Suppressor macrophage treated with lipopolysaccharide for 1 hour (primary cell): ENCODE data around the gene SGF29.
"Not testable (repeated sequence)": the region's sequence is repeated elsewhere in the genome, so short reads cannot be mapped to it uniquely, and the experiment has no call there.

Experiments used
- DNase-seq, 3 donors: peaks; one replicate each; pipeline ENCODE4 v3.0.0-alpha.2; 2020 to 2022

The SGF29 gene

DNA sequence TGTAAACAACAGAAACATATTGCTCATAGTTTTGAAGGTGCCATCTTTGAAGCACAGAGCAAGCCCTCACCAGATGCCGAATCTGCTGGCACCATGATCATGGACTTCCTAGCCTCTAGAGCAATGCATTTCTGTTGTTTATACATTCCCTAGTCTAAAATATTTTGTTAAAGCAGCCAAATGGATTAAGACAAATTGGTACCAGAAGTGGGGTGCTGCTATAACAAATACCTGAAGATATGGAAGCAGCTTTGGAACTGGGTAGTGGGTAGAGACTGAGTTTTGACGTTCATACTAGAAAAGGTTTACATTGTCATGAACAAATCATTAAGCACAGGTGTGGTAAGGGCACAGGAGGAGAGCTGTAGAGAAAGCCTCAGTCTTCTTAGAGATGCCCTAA, 13.6 kb downstream of the SGF29 start:
- no peak for DNase-seq

DNA sequence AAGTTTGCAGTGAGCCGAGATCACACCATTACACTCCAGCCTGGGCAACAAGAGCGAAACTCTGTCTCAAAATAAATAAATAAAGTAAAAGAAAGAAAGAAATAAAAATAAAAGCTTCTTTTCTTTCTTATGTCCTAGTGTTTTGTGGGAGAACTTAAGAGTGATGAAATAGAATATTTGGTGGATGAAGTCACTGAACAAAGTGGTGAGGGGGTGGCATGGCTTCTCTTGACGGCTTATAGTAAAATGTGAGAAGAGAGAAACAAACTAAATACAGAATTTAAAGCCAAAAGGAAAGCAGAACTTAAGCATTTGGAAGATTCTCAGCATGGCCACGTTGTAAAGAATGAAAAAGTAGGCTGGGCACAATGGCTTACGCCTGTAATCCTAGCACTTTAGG, 15.3 kb downstream of the SGF29 start:
- no peak for DNase-seq

DNA sequence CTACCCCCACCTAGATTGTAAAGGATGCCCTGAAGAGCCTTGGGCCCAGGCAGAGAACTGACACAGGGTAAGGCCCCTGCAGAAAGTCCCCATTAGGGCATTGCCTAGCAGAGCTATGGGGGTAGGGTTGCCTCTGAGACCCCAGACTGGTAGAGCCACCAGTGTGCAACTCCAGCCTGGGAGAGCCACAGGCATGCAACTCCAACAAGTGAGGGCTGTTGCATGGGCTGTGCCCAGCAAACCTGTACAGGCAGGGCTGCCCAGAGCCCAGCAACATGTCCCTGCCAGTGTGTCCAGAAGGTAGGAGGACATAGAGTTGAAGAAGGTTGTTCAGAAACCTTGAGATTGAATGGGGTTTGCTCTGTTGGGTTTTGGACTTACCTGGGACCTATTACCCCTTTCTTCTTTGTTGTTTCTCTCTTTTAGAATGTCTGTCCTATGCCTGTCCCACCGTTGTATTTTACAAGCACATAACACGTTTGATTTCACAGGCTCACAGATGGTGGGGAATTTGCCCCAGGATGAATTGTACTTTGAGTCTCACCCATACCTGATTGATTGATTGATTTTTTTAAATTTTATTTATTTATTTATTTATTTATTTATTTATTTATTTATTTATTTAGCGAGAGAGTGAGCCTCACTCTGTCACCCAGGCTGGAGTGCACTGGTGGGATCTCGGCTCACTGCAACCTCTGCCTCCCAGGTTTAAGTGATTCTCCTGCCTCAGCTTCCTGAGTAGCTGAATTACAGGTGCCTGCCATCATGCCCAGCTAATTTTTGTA, 16.4 kb downstream of the SGF29 start:
- no peak for DNase-seq

DNA sequence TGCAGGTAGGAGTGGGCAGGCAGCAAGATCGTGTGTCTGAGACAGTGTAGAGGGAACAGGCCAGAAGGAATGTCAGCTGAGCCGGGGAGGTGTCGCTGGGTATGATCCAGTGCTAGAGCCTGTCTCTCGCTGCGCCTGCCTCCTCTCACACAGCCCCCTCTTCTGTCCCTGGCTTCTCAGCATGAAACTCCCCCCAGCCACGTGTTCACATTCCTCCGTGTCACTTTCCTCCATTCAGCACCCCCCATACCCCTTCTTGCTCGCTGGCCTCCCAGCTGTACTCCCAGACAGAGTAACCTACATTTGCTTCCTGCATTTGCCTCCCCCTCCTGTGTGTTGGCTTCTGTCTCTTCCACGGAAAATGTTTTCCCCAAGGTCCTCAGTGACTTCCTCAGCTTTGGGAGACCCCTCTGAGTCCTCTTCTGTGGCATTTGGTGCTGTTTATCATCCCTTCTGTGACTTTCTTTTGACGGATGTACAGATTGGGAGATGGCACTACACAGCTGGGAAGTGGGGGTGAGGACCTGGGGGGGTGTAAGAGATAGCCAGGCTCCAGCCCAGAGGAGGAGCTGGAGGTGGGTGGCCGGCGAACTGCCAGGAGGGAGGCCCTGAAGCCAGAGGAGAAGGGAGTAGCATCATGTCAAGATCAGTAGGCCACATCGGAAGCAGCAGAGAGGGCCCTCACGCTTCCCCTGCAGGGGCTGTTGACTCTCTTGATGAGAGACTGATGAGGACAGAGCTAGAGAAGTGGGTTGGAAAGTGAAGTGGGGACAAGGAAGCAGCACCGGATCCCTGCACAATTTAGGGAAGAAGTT, 19.2 kb downstream of the SGF29 start:
- peak; percentile 26 to 51 (median 35) for DNase-seq

DNA sequence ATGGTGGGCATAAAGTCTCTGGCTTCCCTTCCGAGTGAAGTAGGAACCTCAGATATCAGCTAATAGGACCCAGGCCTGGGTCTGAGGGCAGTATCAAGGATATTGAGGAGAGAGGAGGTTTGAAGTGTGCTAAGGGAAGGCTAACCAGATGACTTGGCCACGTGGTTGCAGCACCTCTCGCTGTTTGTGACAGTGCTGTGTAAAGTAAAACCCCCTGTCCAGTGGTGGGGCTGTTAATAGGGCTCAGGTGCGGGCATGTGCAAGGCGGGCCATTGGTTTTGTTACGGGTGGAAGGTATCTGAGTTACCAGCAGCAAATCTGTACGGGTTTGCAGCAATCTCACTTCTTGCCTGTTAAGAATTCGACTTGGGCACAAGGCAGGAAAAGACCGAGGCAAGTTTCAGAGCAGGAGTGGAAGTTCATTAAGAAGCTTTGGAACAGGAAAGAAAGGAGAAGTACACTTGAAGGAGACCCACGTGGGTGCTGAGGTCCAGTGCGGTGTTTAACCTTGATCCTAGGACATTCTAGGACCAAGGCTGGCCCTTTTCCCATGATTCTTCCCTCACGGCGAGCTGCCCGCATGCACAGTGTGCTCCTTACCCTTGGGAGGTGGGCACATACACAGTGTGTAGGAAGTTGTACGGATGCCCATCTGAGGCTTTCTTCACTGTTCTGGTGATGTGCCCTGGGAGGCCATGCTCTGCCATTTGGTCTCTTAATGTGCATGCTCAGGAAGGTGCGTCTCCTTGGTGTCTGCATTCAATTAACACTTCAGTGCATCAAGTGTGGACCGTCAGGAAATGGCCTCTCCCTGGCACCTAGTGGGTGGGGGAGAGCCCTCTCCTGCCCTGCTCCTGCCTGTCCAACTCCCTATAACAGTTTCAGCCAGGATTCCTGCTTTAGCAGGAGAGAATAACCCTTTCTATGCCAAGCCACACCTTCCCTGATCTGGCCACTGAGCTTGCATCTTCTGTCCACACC, 20.3 kb downstream of the SGF29 start:
- DNase-seq = peak in 2 of 3 donors; percentile 34 to 39

DNA sequence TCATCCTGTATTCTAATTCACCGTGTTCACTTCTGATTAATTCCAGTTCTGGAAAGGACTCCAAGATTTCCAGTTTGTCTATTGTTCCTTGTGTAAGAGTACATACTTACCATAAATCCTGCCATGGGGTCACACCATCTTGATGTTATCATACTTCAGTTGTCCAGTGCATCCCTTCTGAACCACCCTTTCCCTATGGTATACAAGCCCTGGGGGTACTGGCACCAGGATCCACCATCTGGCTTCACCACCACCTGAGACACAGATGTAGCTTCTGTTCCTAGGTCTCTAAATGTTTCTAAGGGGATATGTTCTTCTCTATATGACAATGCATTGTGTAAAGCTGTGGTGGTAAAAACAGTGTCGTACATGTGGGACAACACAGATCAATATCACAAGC, 21.2 kb downstream of the SGF29 start:
- no peak for DNase-seq

DNA sequence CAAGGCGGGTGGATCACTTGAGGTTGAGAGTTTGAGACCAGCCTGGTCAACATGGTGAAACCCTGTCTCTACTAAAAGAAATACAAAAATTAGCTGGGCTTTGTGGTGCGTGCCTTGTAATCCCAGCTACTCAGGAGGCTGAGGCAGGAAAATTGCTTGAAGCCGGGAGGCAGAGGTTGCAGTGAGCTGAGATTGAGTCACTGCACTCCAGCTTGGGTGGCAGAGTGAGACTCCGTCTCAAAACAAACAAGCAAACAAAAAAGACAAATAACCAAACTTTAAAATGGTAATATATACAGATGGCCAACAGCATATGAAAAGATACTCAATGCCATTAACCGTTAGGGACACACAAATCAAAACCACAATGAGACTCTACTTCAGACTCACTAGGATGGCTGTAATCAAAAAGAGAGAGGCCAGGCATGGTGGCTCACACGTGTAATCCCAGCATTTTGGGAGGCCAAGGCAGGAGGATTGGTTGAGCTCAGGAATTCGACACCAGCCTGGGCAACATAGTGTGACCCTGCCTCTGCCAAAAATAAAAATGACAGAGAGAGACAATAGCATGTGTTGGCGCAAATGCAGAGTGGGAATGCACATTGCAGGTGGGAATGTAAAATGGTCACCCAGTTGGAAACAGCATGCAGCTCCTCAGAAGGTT, 21.9 kb downstream of the SGF29 start:
- no peak for DNase-seq

DNA sequence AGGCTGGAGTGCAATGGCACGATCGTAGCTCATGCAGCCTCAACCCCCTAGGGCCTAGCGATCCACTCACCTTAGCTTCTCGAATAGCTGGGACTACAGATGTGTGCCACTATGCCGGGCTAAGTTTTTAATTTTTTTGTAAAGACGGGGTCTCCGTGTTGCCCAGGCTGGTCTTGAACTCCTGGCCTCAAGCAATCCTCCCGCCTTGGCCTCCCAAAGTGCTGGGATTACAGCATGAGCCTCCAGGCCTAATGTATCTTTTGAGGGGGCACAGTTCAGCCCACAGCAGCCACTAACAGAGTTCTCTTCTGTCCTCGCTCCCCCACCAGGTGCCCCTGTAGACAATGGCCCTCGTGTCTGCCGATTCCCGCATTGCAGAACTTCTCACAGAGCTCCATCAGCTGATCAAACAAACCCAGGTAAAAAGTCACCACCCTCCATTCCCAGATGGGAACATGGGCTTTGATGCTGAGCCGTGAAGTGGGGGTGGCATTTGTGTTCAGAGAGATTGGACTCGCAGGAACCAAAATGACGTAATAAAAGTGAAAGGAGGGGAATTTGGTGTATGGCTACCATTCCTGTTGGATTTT, 27.1 kb downstream of the SGF29 start:
- DNase-seq = no peak

DNA sequence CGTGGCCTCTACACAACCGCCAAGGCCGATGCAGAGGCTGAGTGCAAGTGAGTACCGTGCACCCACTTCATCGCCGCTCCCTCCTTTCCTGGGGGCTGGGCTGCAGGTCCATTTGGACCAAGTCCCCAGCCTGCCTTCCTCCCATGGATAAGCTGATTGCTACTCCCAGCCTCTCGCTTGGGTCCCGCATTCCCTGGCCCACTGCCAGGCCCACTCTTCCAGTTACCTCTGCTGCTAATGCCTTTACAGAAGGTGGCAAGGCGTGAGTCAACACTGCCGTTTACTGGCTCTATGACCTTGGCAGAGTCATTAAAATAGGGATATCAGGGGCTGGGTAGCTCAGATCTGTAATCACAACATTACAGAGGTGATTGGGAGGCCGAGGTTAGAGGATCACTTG, 32.0 kb downstream of the SGF29 start:
- DNase-seq = no peak

DNA sequence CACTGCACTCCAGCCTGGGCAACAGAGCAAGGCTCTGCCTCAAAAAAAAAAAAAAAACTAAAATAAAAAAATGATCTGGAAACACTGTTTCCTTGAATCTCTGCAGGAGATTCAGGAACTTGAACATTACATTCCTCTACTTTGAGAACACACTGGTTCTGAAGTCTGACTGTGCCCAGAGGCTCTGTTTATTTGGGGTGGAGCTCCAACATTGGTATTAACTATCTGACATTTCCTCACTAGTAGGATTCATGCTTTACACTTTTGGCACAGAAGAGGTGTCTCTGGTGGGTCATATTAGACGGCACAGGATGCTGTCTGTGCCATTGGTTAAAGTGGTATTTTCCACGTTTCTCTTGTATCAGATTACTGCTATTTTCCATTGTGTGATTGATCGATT, 32.7 kb downstream of the SGF29 start:
- DNase-seq = no peak

DNA sequence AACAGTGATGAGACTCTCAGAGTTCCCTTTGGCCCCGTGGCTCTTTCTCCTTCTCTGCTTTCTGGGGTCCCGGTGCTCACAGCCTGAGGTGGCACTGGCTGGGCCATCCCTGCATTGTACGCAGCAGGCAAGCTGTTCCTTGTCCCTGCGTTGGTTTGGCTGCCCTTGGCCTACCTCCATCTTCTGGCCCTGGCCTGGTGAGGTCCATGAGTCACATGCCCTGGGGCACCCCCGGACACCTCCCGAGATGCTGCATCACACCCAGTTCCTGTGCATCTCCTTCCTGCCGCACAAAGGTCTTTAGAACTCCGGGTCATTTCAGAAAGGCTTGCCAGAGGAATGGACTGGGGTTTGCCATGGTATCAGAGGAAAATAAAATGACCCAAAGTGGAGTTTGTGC, 33.7 kb downstream of the SGF29 start:
- DNase-seq = no peak

DNA sequence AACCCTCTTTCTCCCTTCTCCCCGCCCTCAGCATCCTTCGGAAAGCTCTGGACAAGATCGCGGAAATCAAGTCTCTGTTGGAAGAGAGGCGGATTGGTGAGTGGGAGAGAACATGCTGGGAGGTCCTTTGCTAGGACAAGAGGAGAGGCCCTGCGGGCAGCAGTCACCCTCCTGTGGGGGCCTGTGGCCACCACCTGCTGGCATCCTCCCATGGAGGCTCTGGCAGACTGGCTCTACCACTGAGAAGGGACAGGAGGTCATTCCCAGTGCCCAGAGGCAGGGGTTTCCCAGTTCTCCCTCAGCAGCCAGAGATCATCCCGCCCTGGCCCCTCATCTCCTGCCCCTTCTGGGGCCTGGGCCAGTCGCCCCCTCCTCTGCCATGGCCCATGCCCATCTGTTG, 35.3 kb downstream of the SGF29 start:
- no peak for DNase-seq

DNA sequence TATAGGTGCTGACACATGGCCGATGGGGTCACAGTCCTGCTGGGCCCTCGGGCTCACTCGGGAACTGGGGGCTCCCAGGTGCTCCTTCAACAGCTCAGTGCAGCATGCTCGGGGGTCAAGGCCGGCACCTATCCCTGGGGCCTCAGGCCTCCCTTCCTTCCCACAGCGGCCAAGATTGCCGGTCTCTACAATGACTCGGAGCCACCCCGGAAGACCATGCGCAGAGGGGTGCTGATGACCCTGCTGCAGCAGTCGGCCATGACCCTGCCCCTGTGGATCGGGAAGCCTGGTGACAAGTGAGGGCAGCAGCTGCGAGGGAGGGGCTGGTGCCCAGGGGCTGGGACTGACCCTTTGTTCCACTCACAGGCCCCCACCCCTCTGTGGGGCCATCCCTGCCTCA, 36.2 kb downstream of the SGF29 start:
- DNase-seq = no peak

DNA sequence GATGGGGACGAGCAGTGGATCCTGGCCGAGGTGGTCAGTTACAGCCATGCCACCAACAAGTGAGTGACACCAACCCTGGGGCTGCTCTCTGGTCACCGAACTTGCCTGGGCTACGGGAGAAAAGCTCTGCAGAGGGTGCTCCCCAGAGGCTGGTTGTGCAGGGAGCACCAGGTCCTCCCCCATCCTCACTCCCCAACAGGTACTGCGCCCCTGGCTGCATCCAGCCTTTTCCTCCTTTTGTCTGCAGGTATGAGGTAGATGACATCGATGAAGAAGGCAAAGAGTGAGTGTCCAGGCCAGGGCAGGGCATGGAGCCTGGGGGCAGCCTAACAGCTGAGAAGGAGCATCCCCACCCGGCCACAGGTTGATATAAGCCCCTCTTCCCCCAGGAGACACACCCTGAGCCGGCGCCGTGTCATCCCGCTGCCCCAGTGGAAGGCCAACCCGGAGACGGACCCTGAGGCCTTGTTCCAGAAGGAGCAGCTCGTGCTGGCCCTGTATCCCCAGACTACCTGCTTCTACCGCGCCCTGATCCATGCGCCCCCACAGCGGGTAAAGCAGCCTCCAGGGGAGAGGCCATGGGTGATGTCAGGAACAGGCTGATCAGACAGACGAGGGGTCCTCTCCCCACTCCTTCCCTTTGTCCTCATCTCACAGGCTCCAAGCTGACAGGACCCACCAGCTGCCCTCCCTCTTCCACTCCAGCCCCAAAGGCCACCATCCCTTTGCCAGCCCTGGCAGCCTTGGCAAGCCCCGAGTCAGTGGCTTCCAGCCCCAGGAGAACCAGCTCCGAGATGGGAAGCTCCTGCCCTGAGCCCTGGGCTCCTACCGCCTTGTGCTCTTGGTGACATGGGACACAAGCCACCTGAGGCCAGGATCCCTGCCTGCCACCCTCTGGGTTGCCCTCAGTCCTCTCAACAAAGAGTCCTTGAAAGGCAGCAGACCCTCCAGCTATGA, 36.9 kb downstream of the SGF29 start:
- DNase-seq = no peak

DNA sequence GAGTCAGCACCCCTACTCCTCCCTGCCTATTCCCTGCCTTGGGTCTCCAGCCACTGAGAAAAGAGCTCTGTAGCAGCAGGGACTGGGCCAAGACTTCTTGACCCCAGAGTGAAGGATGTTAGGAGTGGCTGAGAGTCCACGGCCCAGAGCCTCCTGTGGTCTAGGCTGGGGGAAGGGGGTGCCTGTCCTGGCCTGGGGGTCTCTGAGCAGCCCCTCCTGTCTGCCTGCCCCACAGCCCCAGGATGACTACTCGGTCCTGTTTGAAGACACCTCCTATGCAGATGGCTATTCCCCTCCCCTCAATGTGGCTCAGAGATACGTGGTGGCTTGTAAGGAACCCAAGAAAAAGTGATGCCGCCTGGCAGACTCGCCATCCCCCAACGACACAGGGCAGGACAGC, 37.6 kb downstream of the SGF29 start:
- no peak for DNase-seq

DNA sequence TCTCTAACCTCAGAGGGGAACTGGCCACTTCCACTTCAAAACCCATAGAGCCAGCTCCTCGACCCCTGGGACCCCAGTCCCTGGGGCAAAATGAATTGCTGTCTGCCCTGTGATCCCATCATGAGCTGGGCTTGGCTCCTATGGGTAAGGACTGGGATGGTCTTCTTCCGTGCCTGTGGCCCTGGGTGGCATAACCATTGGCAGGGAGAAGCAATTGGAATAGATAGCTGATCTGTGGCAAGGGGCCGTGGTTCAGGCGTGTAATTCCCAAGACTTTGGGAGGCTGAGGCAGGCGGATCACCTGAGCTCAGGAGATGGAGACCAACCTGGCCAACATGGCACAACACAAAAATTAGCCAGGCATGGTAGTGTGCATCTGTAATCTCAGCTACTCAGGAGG, 38.8 kb downstream of the SGF29 start:
- DNase-seq = no peak

DNA sequence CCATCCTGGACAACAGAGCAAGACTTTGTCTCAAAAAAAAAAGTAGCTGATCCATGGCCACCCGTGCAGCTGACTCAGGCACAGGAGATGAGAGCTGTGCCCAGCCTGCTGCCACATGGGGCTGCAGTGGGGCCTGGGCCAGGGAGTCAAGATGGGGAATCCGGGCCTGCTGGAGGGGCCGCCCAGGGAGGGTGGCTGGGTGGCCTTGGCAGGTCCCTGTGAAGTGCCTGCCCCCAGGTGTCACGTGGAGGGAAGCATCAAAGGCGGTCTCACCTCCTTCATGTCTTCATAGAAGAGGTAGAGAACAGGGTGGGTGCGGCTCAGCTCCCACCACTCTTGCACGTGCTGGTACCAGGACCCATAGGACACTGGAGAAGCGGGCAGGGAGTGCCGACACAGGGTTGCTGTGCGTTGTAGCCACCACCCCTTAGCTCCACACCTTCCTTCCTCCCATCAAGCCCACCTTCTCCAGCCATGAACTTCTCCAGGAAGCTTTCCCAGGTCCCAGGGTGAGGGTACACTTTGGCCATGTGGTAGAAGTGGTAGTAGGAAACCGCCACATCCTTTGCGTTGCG, 39.3 kb downstream of the SGF29 start:
- DNase-seq = no peak

DNA sequence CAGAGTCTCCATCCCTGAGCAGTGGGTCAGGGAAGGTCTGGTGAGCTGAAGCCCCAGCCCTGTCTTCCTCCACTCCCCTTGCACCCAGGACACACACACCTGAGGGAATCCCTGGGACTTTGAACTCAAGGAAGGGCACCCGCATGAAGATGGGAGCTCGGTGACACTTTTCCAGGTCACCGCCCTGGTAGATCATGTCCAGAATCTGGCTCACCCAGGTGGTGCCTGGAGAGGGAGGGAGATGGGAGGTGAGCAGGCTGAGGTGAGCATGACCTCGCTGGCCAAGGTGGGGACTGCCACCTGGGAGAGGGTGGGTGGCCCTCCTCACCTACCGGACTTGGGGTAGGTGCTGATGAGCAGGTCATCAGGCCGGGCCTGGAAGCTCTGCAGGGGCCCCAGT, 41.7 kb downstream of the SGF29 start:
- not testable (repeated sequence) for DNase-seq

DNA sequence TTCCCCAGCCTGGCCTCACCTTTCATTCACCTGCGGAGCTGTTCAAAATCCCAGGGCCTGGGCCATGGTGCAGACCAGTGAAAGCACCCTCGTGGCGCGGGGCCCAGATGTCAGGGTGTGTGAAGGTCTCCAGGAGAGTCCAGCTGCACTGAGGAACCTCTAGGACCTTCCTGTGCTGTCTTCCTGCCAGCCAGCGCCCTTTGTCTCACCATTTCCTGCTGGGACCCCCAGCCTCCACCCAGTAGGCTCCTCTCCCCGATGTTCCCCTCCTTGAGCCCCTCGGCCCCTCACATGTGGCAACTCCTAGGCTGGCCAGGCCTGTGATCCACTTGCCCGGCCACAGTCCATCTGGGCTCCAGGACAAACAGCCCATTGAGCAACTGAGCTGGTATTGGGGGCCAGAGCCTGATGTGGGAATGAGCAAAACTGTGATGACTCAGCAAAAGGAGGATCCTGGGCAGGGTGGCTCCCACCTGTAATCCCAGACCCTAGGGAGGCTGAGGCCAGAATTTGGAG, 42.5 kb downstream of the SGF29 start:
- no peak for DNase-seq
